T-helper 9 cell (primary cell): ENCODE measurements around the gene ACIN1.

ENCODE experiments used
- DNase-seq: peaks from one replicate; pipeline ENCODE4 v3.0.0-alpha.2; 2020

The ACIN1 gene

DNA sequence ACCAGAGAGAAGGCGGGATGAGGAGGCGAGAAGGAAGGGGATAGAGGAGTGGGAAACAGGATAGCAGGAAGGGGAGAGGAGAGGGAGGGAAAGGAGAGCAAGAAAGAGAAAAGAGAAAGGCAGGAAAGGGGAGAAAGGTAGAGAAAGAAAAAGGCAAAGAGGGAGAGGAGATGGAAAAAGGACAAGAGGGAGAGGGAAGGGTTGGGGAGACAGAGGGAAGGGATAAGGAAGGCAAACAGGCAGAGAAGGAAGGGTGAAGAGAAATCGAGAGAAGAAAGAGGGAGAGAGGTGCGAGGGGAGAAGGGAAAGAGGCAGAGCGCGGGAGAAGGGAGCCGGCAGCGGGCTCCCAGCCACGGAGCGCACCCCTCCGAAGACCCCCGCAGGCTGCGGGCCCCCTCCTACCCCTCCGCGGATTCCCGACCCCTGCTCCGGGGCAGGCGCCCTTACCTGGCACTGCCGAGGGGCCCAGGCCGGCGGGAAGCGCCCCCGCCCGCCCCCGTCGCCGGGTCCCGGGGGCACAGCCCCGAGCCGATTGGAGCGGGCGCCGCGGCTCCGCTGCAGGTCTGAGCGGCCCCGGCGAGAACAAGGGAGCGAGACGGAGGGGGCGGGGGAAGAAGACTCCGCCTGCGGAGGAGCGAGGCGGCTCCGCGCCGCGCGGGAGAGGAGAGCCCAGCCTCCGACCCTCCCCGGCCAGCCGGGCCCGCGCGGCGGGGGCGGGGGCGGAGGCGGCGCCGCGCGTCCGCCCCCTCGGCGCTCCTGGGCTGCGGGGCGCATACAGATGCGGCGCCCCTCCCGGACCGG lies 37.8 kb downstream of the ACIN1 start, which contains the start of gene CDH24:
Gene CDH24 (minus strand): TSS at position 565 of the 801 bp plus-strand sequence. CDS start 1,787 bp downstream, outside the sequence.
- DNase-seq, result peak; percentile 64

DNA sequence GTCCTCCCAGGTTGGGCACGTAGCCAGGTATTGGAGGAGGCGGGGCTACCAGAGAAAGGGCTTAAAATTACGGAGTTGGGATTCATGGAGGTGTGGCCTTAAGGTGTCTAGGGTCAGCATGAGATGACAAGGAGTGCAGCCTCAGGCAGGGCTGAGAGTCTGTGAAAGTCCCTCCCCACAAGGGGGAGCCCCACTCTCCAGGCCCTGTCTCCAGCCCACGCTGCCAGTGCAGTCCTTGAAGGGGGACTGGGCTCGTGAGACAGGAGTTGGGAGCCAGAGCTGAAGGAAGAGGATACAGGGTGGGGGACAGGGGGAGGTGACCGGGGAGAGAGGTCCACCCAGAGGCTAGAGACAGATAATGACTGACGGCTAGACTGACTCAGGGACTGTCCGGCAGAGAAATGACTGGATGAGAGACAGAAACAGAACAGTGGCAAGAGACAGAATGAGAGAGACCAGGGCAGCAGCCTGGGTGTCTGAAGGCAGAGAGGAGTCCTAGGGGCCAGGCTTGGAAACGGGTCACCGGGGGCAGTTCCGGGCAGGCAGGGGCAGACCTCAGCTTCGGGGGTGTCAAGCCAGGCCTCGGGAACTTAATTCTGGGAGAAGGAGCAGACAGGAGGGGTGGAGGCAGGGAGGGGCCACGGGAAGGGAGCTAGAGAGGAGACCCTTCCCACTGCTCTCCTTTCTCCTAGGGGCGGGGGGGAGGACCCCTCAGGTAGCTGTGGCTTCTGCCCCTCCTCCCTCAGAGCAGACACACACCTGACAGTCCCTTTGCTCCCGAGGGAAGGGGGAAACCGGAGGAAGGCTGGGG lies 38.6 kb downstream of the ACIN1 start:
- peak; percentile 60 for DNase-seq

DNA sequence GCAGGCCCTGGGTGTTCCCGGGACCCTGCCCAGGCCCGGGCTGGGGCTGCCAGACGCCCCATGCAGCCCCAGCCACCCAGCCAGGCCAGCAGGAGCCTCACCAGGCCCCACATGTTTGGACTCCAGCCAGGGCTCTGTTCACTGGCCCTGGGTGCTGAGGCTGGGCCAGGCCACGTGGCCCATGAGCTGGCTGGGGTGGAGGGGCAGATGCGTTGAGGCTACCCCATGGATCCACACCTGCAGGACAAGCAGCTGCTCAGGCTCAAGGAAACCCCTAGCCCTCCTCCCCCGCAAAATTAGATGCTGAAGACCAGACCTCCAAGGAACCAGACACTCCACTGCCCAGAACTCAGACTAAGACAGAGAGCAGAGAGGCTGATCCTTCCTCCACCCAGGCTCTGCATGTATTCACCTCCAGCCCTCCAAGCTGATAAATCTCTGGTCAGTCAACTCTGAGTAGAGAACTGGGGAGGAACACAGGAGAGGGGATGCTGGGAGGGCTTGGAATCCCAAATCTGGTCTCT lies 39.3 kb downstream of the ACIN1 start:
- no peak for DNase-seq

DNA sequence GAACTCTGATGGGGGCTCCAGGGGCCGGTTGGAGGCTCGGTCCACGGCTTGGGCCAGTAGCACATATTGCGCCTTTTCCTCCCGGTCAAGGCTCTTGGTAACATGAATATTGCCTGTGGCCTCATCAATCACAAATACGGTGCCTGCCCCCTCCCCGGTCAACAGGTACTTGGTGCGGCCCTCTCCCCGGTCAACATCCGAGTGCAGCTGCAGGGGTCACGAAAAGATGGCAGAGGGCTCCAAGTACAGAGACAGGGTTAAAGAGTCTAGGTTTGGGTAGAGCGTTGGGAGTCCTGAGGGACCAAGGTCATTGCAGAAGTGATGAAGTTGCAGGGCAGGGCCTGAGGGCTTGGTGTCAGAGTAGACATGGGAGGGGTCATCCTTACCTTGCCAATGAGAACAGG lies 39.8 kb downstream of the ACIN1 start:
- no peak for DNase-seq

DNA sequence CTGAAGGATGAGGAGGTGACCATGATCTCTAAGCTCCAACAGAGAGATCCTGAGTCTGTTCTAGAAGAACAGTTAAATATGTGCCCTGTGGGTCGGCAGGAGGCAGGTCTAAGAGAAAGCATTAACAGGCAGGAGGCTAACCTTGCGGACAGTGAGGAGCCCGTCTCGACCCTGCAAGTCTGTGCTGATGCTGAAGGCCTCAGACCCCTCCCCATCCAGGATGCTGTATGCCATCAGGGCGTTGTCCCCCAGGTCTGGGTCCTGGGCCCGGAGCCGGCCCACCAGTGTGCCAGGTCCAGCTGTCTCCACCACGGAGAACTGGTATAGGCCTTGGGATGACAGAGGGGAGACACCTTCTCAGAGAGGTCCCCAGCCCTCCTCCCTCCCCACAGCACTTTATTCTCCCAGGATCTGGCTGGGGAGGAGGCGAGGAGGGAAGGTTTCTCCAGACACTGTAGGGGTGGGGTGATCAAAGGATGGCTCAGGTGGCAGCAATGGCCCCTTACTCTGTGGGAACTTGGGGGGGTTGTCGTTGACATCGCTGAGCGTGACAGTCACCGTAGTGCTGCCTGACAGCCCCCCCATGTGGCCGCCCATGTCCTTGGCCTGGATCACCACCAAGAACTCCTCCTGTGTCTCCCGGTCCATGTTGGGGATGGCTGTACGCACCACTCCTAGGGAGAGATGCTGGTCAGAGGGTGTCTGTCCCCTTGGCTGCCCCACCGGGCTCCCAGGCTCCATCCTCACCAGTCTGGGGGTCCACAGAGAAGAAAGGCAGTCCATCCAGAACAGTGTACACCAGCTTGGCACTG lies 40.7 kb downstream of the ACIN1 start:
- no peak for DNase-seq

DNA sequence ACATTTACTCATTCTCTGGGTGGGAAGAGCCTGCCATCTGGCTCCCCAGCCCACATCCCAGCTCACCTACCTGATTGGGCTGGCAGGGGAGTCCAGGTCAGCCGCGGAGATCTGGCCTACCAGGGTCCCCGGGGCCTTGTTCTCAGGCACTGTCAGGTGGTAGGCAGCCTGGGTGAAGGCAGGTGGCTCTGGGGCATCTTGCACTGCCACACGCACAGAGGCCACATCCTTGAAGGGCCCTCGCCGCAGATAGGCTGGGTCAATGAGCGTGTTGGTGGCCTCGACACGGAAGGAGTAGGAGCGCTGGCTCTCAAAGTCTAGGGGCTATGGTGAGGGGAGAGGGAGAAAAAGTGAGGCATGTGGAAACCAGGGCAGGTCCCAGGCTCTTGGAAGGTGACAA lies 41.5 kb downstream of the ACIN1 start:
- DNase-seq, result no peak

DNA sequence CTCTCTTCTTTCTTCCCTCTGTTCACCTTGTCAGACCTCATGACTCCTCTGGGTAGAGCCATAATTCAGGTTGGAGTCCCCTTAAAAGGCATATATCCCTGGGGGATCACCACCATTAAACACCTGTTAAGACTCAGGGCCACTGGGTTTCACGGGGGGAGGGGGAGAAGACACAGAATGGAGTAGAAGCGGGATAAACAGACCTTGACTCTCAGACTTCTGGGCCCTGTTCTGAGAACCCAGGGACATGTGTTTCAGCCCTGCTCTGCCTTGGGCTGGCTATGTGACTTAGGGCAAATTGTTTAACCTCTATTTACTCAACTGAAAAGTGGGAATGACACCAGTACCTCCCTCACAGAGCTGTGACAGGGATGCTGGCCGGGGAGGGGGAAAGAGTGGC lies 42.3 kb downstream of the ACIN1 start:
- no peak for DNase-seq

DNA sequence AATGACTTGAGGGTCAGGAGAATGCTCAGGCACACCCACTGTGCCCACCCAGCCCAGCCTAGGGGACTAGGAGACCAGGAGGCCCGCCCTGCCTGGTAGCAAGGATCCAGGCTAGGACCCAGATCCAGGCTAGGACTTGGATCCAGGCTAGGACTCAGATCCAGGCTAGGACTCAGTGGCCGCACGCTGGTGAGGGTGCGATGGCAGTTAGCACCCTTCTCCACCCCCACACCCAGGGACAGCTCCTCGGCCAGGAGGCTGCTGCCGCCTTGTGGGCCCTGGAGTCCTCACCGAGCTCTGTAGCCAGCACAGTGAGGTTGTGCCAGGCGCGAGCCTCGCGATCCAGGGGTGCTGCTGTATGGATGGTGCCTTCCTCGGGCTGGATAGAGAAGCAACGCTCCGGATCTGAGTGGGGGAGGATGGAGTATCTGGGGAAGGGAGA lies 42.7 kb downstream of the ACIN1 start:
- no peak for DNase-seq

DNA sequence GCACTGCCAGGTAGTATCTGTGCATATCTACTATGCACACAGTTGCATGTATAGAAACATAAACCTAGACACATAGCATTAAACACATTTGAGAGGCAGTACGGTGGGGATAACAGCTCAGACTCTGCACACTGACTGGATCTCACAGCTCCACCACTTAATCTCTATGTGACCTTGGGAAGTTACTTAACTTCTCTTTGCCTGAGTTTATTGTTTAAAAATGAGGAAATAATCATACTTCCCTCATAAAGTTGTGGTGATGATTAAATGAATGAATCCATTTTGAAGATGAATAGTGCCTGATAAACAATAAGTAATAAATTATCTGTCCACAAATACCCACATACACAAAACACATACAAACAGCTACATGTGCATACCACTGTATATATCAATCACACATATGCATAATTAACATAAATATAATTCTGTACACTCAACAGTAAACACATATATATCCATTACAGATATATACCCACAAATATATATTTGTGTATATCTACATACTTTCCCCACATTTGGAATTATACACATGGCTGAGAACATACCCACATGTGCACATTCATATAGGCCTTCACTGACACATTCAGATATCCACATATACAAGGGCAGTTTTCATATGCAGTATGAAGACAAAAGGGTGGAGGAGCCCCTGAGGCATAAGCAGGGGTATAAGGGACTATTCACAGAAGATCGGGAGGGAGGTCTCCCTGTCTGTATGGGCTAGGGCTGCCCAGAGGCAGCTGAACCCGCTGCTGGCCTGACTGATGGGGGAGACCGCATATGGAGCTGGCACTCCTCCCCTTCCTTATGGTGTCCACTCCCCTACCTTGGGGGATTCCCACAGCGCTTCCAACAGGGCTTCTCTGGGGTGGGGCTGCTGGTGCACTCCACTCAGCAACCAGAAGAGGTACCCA lies 43.5 kb downstream of the ACIN1 start:
- no peak for DNase-seq

DNA sequence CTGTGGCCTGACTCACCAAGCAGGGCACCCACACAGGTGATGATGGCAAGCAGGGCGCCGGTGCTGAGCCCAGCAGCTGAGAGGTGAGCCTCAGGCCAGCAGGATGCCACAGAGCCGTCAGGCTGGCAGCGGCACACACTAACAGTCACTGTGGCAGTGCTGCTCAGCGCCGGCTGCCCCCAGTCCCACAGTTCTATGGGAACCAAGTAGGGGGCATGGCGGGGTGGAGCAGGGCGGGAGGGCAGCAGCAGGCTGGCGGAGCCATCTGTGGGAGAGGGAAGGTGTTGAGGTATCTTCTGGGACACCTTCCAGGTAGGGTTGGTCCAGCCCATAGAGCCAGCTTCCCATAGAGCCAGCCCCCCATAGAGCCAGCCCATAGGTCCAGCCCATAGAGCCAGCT lies 45.9 kb downstream of the ACIN1 start:
- no peak for DNase-seq

DNA sequence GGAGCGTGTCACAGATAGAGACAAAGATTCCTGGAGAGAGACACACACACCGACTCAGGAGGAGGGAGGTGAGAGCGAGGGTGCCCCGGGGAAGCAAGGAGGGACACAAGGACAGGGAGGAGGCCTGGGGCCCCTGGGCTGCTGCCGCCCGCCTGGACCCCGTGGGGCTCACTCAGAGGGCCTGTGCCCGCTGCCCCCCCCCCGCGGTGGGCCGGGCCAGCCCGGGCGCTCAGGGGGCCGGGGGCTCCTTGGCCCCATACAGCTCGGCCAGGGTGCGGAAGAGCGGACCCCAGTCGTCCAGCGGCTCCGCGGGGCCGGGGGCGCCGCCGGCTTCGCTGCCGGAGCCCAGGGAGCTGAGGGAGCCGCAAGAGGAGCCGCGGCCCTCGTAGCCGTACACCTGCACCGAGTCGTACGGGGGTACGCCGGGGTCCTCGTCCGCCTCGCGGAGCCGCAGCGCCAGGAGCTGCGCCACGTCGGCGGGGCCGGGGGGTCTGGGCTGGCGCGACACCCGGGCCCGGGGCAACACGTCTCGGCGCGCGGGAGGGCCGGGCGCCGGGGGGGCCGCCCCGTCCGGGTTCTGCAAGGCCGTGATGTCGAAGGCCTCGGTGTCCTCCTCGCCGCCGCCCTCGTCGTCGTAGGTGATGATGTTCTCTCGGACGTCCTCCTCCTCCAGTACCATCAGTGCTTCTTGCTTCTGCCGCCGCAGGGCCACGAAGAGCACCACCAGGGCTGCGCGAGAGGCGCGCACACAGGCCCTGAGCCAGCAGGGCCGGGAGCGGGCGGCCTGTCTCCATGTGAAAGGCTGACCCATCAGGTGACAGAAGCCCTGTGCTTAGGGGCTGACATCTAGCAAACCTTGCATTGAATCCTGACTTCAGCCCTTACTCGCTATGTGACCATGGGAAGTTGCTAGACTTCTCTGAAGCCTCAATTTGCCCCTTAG lies 46.9 kb downstream of the ACIN1 start:
- no peak for DNase-seq

DNA sequence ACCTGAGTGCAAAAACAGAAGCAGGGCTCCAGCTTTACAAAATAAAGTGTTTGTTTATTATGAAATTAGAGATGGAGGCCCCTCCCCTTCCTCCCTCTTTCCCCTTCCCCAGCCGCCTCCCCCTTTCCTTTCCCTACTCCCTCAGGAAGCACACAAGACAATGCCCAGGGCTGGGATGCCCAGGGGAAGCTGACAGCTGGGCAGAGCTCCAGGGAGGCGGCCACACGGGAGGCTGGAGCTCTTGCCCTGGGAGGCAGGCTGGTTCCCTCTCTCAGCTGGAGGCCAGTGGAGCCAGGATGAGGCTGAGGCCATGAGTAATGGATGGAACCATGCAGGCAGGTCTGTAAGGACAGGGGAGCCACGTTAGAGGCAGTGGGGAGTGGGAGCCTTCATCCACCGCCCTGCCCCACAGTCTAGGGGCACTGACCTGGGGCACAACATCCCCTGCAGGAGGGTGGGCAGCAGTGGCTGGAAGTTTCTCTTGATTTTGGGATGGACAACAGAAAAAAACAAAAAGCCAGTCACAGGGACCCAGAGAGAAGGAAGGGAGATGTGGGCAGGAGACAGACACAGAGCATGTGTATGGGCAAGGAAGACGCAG lies 47.8 kb downstream of the ACIN1 start:
- DNase-seq, result no peak

DNA sequence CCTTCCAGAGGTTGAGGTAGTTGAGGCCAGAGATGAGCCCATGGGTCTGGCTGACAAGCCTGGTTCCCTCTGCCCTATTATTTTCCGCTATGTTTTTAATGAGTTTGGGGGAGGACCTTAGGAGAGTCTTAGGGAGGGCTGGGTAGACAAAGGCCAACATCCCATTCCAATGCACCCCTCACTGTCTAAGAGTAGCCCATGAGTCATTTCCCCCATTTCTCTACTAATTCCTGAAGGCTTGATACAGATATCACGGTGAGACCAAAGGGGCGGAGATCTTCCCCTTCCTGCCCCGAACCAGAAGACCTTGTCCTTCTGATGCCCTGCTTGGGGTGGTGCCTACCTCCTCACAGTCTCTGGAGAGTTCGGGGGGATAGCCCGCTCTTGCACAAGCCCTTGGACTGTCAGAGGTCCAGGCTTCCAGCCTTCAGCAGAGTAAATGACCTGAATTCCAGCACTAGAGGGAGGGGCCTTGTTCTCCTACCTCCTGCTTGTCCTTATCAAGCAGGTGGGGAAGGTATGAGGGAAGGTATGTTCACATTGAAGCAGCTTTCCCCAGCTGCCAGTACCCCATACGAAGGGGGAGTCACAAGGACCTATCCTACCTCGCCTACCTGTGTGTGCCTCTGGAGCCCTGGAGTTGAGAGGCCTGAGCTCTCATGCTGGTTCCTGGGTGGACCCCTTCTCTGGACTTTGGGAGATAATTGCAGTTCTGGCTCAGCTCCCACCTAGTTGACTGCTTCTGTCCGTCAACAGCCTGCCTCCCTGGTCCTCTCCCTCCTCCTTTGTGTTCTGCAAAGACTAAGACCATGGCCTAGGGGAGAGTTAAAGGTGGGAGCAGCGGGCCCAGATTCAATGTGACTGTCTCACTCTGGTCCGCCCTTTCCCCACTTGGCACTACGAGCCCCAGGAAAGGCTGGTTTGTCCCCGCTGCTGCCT lies 49.2 kb downstream of the ACIN1 start:
- DNase-seq, result no peak

DNA sequence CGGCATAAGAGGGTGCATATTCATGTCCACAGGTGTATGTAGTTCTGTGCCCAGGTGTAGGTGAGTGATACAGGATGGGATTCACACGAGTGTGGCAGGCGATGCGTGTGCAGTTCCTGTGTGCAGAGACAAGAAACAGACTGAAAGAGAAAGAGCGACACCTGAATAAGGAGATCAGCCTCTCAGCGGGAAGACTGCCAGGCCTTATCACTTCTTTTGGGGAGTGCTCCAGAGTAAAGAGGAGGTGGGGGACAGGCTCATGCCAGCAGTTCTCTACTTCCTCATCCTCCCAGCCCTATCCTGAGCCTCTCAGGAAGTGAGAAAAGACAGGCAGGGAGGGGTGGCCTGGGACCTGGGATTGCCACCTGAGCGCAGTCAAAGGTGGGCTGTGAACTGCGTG lies 50.1 kb downstream of the ACIN1 start:
- DNase-seq, result no peak

DNA sequence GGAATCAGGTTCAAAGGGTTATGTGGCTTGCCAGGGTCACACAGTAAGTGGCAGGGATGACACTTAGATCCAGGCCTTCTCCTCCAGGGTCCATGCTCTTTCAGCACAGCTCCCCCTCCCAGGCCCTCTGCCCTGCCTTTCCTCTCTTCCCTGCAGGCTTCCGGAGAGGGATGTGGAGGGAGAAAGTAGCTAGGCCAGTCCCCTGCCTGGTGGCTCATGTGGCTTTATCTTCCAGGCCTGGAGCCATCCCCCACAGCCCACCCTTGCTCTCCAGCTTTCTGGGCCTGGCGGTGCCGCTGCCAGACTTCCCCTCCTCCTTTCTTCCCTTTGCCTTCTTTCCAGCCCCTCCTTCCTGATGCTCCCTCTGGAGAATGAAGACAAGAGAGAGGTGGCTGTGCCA lies 51.2 kb downstream of the ACIN1 start:
- no peak for DNase-seq

DNA sequence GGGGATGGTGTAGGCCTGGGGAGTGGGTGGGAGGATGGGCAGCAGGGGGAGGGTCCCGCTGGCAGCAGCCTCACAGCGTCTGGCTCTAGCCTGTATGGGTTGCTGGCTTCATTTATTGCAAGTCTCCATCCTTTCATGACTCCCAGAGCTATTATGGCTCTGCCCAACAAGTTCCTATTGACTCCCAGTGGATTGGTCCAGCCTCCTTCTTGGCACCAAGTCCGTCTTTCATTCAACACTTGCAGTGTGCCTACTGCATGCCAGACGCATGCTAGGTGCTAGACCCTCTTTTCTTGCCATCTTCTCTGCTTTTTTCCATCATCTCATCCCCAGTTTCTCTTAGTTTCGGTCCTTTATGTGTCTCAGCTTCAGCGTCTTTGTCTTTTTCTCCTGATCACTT lies 51.8 kb downstream of the ACIN1 start:
- DNase-seq, result no peak

DNA sequence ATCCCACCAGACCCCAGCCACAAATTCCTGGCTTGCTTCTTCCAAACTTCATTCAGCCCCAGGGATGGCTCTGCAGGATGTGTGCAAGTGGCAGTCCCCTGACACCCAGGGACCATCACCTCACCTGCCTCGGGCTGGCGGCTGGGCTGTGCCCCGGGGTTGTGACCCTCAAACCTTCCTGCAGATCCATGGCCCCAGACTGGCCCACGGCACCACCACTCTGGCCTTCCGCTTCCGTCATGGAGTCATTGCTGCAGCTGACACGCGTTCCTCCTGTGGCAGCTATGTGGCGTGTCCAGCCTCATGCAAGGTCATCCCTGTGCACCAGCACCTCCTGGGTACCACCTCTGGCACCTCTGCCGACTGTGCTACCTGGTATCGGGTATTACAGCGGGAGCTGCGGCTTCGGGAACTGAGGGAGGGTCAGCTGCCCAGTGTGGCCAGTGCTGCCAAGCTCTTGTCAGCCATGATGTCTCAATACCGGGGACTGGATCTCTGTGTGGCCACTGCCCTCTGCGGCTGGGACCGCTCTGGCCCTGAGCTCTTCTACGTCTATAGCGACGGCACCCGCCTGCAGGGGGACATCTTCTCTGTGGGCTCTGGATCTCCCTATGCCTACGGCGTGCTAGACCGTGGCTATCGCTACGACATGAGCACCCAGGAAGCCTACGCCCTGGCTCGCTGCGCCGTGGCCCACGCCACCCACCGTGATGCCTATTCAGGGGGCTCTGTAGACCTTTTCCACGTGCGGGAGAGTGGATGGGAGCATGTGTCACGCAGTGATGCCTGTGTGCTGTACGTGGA lies 52.6 kb downstream of the ACIN1 start, which contains the start of gene PSMB11:
Gene PSMB11 (plus strand): TSS at position 51 of the 804 bp plus-strand sequence. CDS start 14 bp downstream, at position 65.
- no peak for DNase-seq

DNA sequence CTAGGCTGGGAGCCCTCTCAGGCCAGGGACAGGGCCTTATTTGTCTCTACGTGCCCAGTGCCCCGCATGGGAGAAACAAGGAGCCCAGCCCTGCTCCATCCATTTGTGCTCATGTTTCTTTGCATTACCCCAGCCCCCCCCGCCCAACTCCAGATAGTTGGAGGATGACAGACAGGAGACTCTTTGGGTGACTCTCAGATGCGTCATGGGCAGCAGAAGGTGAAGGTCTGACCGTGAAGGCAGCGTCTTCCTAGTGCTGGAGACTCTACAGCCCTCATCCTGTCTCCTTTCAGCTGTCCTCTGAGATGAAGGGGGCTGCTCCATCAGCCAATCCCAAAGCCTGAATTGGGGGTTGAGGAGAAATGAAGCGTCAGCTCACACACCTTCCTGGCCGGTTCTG lies 53.2 kb downstream of the ACIN1 start:
- no peak for DNase-seq
